HCT116 (cell line): ENCODE measurements around the gene TET2.

ENCODE experiments used
- CEBPB ChIP-seq: IDR thresholded peaks from 2 replicates; pipeline ENCODE4 v1.6.1; 2012; ENCODE audit warnings: low read depth
- CTCF ChIP-seq, 3 experiments: fragments of 200-600 bp in 1 of 3; sonication (generic) in 1 of 3; IDR thresholded peaks in 2 of 3; conservative IDR thresholded peaks in 1 of 3; 2 replicates each; pipeline ENCODE4 v1.5.1; 2012 to 2017; ENCODE audit warnings: low read depth in 2 of 3, low read length in 2 of 3, antibody characterized with exemption in 1 of 3, borderline replicate concordance in 1 of 3, control low read depth in 1 of 3, mild to moderate bottlenecking in 1 of 3, mixed read lengths in 1 of 3, mixed run types in 1 of 3, moderate library complexity in 1 of 3; ENCODE audit not compliant: insufficient read depth in 1 of 3
- EZH2phosphoT487 ChIP-seq: fragments of 200-600 bp; IDR thresholded peaks from 2 replicates; pipeline ENCODE4 v1.6.1; 2018; ENCODE audit warnings: antibody characterized with exemption, borderline replicate concordance
- POLR2A ChIP-seq: IDR thresholded peaks from 2 replicates; pipeline ENCODE4 v1.7.0; 2011; ENCODE audit warnings: borderline replicate concordance; ENCODE audit not compliant: insufficient read depth, insufficient read length; ENCODE audit errors: extremely low read depth
- TF ChIP-seq, protein P1 (sequence below): IDR thresholded peaks from 2 replicates; pipeline ENCODE4 v1.6.1; 2012

DNA sequence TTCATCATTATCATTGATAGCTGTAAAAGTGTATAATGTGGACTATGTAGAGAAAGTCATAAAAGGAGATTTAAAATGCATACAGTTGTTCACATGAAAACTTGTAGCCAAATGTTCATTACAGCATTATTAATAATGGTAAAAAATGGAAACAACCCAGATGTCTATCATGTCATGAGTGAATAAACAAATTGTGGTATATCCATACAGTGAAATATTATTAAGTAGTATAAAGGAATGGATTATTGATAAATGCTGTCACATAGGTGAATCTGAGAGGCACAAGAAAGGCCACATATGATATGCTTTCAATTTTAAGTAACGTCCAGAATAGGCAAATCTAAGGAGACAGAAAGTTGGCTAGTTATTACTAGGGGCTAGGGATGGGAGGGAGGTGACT, 7.1 kb downstream of the TET2 start:
- no peak for TF ChIP-seq POLR2A
- no peak for TF ChIP-seq CTCF (IDR thresholded peaks at IDR 0.05 in 2 of 3, conservative IDR thresholded peaks at IDR 0.05 in 1 of 3; ENCODE audit: borderline replicate concordance in 1 of 3, insufficient read depth in 1 of 3, low read depth in 2 of 3, low read length in 2 of 3)
- TF ChIP-seq EZH2phosphoT487: no peak
- TF ChIP-seq, protein P1, sequence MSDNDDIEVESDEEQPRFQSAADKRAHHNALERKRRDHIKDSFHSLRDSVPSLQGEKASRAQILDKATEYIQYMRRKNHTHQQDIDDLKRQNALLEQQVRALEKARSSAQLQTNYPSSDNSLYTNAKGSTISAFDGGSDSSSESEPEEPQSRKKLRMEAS: no peak
- TF ChIP-seq CEBPB: no peak
